K562 (cell line): ENCODE measurements around the gene EPHB3.

Experiments
- CHD2 ChIP-seq: IDR thresholded peaks from 2 replicates; pipeline ENCODE4 v1.6.1; 2011; ENCODE audit warnings: low read depth, low read length
- KAT2B ChIP-seq: IDR thresholded peaks from one replicate; pipeline ENCODE4 v1.6.1; 2012; ENCODE audit warnings: low read depth, mild to moderate bottlenecking, control low read depth, inconsistent platforms, low read length, moderate library complexity
- KDM1A ChIP-seq, 2 experiments: fragments of 450-650 bp; IDR thresholded peaks; 2 replicates each; pipeline ENCODE4 v1.6.1; 2016; ENCODE audit warnings: mild to moderate bottlenecking in 2 of 2
- PRMT5 ChIP-seq: sonication (generic); formaldehyde crosslinking; IDR thresholded peaks from 2 replicates; pipeline ENCODE4 v1.5.0; 2020; ENCODE audit warnings: missing genetic modification reagents
- ZNF146 ChIP-seq: IDR thresholded peaks from one replicate; pipeline ENCODE4 v1.6.1; 2018; ENCODE audit warnings: missing compliant biosample characterization; ENCODE audit not compliant: unreplicated experiment
- TF ChIP-seq, protein P1 (sequence below): sonication (generic); formaldehyde crosslinking; IDR thresholded peaks from 2 replicates; pipeline ENCODE4 v1.9.0; 2022; ENCODE audit warnings: mild to moderate bottlenecking, missing genetic modification reagents
- TF ChIP-seq, protein P2 (sequence below): fragments of 250-450 bp; sonication (Bioruptor Pico); IDR thresholded peaks from 2 replicates; pipeline ENCODE4 v1.8.0; 2021; ENCODE audit warnings: borderline replicate concordance, mild to moderate bottlenecking, moderate library complexity; ENCODE audit not compliant: poor library complexity, severe bottlenecking
- TF ChIP-seq, protein P3 (sequence below), 3 experiments: IDR thresholded peaks in 2 of 3; conservative IDR thresholded peaks in 1 of 3; 2 replicates each; pipeline ENCODE4 v1.5.1; 2011 to 2012; ENCODE audit warnings: low read length in 3 of 3, mild to moderate bottlenecking in 3 of 3, control low read depth in 2 of 3, improper control_type of control experiment in 1 of 3, inconsistent platforms in 1 of 3, low read depth in 1 of 3, mixed read lengths in 1 of 3, moderate library complexity in 1 of 3; ENCODE audit not compliant: insufficient read depth in 2 of 3

DNA sequence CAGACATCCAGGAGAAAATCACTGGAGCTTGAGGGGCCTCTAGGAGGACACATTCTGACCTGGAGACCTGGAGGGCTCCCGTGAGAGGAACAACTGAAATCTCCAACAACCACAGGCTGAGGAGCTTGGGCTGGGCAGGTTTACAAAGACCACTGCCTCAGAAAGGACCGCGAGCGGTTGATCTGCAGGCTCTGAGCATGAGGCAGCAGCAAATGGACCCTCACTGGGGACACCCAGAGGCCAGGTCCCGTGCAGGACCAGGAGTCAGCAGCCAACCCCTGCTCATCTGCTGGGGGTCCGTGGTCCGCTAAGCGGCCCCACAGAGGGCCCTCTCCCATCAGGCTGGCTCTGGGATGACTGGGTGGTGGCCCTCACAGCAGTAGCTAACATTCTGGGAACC, 10.5 kb upstream of the EPHB3 start:
- TF ChIP-seq ZNF146 (CRISPR knock-in tag) (no peak), KDM1A (IDR thresholded peaks at IDR 0.05) (no peak), PRMT5 (CRISPR knock-in tag) (no peak), KAT2B (no peak), CHD2 (no peak)
- TF ChIP-seq, protein P1, sequence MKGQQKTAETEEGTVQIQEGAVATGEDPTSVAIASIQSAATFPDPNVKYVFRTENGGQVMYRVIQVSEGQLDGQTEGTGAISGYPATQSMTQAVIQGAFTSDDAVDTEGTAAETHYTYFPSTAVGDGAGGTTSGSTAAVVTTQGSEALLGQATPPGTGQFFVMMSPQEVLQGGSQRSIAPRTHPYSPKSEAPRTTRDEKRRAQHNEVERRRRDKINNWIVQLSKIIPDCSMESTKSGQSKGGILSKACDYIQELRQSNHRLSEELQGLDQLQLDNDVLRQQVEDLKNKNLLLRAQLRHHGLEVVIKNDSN (CRISPR knock-in tag) = no peak
- TF ChIP-seq, protein P2, sequence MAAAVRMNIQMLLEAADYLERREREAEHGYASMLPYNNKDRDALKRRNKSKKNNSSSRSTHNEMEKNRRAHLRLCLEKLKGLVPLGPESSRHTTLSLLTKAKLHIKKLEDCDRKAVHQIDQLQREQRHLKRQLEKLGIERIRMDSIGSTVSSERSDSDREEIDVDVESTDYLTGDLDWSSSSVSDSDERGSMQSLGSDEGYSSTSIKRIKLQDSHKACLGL = no peak
- TF ChIP-seq, protein P3, sequence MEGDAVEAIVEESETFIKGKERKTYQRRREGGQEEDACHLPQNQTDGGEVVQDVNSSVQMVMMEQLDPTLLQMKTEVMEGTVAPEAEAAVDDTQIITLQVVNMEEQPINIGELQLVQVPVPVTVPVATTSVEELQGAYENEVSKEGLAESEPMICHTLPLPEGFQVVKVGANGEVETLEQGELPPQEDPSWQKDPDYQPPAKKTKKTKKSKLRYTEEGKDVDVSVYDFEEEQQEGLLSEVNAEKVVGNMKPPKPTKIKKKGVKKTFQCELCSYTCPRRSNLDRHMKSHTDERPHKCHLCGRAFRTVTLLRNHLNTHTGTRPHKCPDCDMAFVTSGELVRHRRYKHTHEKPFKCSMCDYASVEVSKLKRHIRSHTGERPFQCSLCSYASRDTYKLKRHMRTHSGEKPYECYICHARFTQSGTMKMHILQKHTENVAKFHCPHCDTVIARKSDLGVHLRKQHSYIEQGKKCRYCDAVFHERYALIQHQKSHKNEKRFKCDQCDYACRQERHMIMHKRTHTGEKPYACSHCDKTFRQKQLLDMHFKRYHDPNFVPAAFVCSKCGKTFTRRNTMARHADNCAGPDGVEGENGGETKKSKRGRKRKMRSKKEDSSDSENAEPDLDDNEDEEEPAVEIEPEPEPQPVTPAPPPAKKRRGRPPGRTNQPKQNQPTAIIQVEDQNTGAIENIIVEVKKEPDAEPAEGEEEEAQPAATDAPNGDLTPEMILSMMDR (IDR thresholded peaks at IDR 0.05 in 2 of 3, conservative IDR thresholded peaks at IDR 0.05 in 1 of 3; ENCODE audit: insufficient read depth in 2 of 3, low read depth in 1 of 3, low read length in 3 of 3) = no peak
